ENCODE data around the gene RAB27A. TPM values are rescaled to one million over a fixed set of nuclear protein-coding genes. Genes with fewer than 3 reads are reported as not detected.

RAB27A gene
- total RNA-seq, result 7.5 and 10.6 TPM in 2 replicates

DNA sequence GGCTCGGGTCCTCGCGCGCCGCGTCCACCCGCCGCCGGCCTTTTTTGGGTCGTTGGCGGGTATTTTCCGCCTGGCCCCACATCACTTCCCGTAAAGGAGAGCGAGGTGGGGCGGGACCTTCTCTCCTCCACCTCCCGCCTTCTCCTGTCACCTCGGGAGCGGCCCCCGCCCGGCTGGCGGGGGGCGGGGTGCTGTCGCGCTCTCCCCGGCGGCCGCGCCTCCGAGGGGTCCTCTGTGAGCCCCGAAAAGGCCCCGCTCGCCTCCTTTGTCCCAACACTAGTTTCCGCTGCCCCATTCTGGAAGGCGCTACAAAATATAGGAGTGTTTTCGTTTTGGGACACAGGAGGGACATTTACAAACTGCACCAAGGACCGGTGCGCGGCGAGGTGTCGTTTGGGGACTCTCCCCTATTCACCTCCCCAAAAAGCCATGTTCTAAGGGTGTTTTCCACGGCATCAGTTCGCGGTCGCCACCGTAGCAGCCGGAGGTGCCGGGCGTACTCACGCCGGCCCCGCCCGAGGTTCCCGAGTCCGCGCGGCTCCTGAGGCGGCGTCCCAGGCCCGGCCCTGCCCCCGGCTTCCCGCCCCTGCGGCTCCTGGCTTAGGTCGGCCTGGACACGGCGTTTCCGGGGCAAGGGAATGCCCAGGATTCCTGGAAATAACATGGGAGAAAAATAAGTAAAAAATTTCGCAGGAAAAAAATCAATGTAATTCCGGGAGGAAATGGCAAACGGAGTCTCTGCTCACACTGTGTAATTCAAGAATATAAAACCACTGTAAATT is at the start of gene RAB27A:
TSS of gene RAB27A (minus strand) at position 68 of the 782 bp plus-strand sequence. CDS start 54,879 bp downstream, outside the sequence.

DNA sequence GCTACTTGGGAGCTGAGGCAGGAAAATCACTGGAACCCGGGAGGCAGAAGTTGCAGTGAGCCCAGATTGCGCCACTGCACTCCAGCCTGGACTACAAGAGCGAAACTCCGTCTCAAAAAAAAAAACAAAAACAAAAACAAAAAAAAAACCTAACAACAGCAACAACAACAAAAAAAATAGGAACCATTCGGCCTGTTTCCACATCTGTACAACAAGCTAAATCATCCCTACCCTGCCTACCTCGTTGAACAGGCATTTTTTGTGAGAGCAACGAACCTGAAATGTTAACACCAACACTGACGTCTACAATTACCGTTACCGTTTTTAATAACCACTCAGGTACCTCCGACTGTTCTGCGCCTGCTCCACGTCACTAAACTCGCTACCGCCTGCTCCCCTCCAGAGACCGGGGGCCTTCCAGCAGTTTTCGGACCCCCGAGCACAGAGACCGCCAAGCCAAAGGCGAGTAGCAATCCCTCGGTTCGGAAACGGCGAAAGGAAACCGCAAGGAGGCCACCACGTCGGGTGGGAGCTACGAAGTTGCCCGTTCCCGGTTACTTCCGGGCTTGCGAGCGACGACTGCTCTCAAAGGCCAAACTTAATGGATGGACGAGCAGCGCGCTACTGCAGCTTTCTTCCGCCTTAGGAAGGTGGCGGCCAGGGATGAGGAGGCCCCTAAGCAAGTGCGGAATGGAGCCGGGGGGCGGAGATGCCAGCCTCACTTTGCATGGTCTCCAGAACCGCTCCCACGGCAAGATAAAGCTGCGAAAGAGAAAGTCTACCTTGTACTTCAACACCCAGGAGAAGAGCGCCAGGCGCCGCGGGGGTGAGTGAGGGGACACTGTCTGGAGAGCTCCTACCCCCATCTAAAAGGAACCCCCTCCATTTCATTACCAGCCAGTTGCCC is 29.2 kb upstream of the RAB27A start, which contains the start of the genes PIGB and PIGBOS1:
TSS of gene PIGB (plus strand) at position 635 of the 907 bp plus-strand sequence. CDS start at position 664, 29 bp downstream.
TSS of gene PIGBOS1 (minus strand) at position 536 of the 907 bp plus-strand sequence. CDS start 1,331 bp downstream, outside the sequence.

GRCh38 chr15:55196458-55197361 is 92.9 kb downstream of the RAB27A start, which contains the start of gene RSL24D1:
RSL24D1 (minus strand) TSS chr15:55196941; CDS start chr15:55196890, 51 bp downstream.

Other genes with a start within 250 kb of the RAB27A start
- gene RSL24D1, start 92.9 kb downstream of the RAB27A start, total RNA-seq, result 83.9 and 85.8 TPM in 2 replicates
- gene PIGBOS1, start 29.3 kb upstream of the RAB27A start, total RNA-seq, result 5.8 and 8.0 TPM in 2 replicates
- gene PIGB, start 29.4 kb upstream of the RAB27A start, total RNA-seq, result 10.3 and 14.5 TPM in 2 replicates
- gene CCPG1, start 118.5 kb upstream of the RAB27A start, total RNA-seq, result 42.7 and 56.0 TPM in 2 replicates
- 0.60 and 0.95 TPM in 2 replicates for gene PIERCE2, start 118.7 kb upstream of the RAB27A start, total RNA-seq
- gene DNAAF4, start 218.4 kb upstream of the RAB27A start, total RNA-seq, result 1.6 and 3.9 TPM in 2 replicates